WERI-Rb-1 (cell line): Measurements from ENCODE around the gene KDM4B.

ENCODE experiments used
- DNase-seq: peaks from one replicate; pipeline ENCODE4 v3.0.0-alpha.2; 2020
- H3K27ac ChIP-seq: fragments of 250-450 bp; sonication (Bioruptor Pico); 2 replicates; pipeline ENCODE4 v1.5.1; 2020; ENCODE audit warnings: mild to moderate bottlenecking, moderate library complexity
- H3K27me3 ChIP-seq: fragments of 250-450 bp; sonication (Bioruptor Pico); 2 replicates; pipeline ENCODE4 v1.5.1; 2021; ENCODE audit warnings: mild to moderate bottlenecking, low read depth, moderate library complexity; ENCODE audit not compliant: insufficient read depth, severe bottlenecking
- H3K36me3 ChIP-seq: fragments of 250-450 bp; sonication (Bioruptor Pico); 2 replicates; pipeline ENCODE4 v1.5.1; 2020; ENCODE audit warnings: mild to moderate bottlenecking, moderate library complexity
- H3K4me3 ChIP-seq: 2 replicates; pipeline ENCODE4 v1.5.1; 2011; ENCODE audit warnings: low read depth, mild to moderate bottlenecking, control low read depth, low read length
- H3K9me3 ChIP-seq: fragments of 250-450 bp; sonication (Bioruptor Pico); 2 replicates; pipeline ENCODE4 v1.5.1; 2021; ENCODE audit warnings: mild to moderate bottlenecking, moderate library complexity; ENCODE audit not compliant: severe bottlenecking
- TF ChIP-seq, protein P1 (sequence below): IDR thresholded peaks from 2 replicates; pipeline ENCODE4 v1.5.1; 2011; ENCODE audit warnings: low read depth, mild to moderate bottlenecking, control low read depth, inconsistent platforms, low read length

KDM4B gene

DNA sequence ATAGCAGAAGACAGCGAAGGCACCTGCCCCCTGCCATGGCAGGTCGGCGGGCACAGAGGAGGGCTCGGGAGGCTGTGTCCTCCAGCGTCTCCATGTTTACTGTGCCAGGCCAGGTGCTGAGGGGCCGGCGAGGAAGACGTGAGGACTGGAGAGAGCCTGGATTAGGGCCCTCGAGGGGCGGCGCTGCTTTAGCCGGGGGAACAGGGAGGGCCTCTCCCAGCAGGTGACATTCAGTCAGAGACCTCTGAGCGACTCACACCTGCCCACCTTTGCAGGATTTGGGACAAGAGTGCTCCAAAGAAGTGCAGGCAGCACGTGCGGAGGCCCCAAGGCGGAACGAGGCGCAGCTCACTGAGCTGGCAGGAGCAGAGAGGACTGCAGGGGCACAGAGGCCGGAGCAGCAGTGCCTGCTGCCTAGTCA is 17.6 kb downstream of the KDM4B start:
- Histone ChIP-seq H3K27me3 (no peaks in the 10 kb centered on the region), H3K36me3 (peaks cover 6% of the 10 kb centered on the region), H3K4me3 (0 out of 2 replicates have a peak overlapping the region, but pooled peaks have one; percentile 11), H3K9me3 (no peaks in the 10 kb centered on the region), H3K27ac (peak overlapping the region; percentile 71)
- peak; percentile 50 for DNase-seq
- TF ChIP-seq, protein P1, sequence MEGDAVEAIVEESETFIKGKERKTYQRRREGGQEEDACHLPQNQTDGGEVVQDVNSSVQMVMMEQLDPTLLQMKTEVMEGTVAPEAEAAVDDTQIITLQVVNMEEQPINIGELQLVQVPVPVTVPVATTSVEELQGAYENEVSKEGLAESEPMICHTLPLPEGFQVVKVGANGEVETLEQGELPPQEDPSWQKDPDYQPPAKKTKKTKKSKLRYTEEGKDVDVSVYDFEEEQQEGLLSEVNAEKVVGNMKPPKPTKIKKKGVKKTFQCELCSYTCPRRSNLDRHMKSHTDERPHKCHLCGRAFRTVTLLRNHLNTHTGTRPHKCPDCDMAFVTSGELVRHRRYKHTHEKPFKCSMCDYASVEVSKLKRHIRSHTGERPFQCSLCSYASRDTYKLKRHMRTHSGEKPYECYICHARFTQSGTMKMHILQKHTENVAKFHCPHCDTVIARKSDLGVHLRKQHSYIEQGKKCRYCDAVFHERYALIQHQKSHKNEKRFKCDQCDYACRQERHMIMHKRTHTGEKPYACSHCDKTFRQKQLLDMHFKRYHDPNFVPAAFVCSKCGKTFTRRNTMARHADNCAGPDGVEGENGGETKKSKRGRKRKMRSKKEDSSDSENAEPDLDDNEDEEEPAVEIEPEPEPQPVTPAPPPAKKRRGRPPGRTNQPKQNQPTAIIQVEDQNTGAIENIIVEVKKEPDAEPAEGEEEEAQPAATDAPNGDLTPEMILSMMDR: no peak

GRCh38 chr19:4987256-4987655 is 18.3 kb downstream of the KDM4B start:
- peak; percentile 67 for DNase-seq
- H3K4me3 ChIP-seq: peak overlapping the region; percentile 32; the same call in 1 of the 2 replicates
- H3K27me3 ChIP-seq: no peaks in the 10 kb centered on the region
- TF ChIP-seq, protein P1: no peak
- H3K9me3 ChIP-seq: no peaks in the 10 kb centered on the region
- H3K36me3 ChIP-seq: peaks cover 12% of the 10 kb centered on the region
- H3K27ac ChIP-seq: peak overlapping the region; percentile 71

DNA sequence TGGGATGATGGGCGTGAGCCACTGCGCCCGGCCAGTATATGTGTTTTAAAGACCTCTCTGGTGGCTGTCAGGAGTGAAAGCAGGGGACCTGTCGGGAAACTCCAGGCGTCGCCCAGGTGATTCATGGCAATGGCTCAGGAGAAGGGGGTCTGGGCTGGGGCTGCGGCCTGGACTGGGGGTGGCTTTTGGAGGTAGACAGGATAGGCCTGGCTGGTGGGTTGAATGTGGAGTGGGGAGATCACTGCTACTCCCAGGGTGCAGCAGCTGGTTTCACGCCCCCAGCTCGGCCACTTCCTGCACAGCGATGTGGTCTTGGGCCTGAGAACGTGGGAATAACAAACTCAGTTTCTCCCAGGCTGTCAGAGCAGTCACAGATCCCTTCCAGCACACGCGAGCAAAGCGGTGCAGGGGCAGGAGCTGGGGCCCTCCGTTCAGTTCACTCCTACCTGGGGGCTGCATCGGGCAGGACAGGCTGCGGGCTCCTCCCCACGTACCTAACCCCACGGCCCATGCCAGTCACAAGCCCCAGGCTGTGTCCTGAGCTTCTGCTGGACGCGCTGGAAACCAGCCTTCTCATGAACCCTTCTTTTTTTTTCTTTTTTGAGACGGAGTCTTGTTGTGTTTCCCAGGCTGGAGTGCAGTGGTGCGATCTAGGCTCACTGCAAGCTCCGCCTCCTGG is 18.9 kb downstream of the KDM4B start:
- peaks cover 10% of the 10 kb centered on the region for H3K36me3 ChIP-seq
- peak overlapping the region; percentile 71 for H3K27ac ChIP-seq
- H3K27me3 ChIP-seq: no peaks in the 10 kb centered on the region
- H3K9me3 ChIP-seq: no peaks in the 10 kb centered on the region
- no peak for DNase-seq
- peak overlapping the region; percentile 32 for H3K4me3 ChIP-seq
- TF ChIP-seq, protein P1: no peak

GRCh38 chr19:4988770-4989251 is 19.9 kb downstream of the KDM4B start:
- Histone ChIP-seq H3K27ac (peak overlapping the region; percentile 71), H3K36me3 (peaks cover 7% of the 10 kb centered on the region; the same call in 1 of the 2 replicates), H3K9me3 (no peaks in the 10 kb centered on the region), H3K4me3 (peak overlapping the region; percentile 15), H3K27me3 (no peaks in the 10 kb centered on the region)
- TF ChIP-seq, protein P1: no peak
- DNase-seq: peak; percentile 67

DNA sequence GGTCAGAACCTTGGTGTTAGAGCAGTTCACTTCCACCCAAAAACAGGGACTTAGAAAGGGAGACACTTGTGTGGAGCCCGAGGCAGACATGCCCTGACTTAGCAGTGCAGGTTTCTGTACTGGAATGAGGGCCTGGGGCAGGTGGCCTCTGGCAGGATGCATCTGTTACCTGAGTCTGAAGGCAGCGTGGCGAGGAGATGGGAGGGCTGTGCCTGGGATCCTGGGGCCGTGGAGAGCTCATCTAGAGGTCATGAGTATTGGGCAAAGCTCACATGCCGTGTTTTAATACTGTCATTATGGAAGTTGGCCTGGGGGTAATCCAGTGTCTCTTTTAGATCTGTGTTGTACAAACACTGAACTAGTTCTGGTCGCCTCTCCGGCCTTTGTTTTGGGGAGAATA is 21.4 kb downstream of the KDM4B start:
- Histone ChIP-seq H3K4me3 (no peak overlapping the region), H3K27ac (no peak overlapping the region; the same call in 1 of the 2 replicates), H3K9me3 (no peaks in the 10 kb centered on the region), H3K36me3 (peaks cover 7% of the 10 kb centered on the region; the same call in 1 of the 2 replicates), H3K27me3 (no peaks in the 10 kb centered on the region)
- TF ChIP-seq, protein P1: no peak
- DNase-seq: no peak
